ENCODE data around the gene JMJD8. TPM values are rescaled to one million over a fixed set of nuclear protein-coding genes. Genes with fewer than 3 reads are reported as not detected.
"Not testable (repeated sequence)": the region's sequence is repeated elsewhere in the genome, so short reads cannot be mapped to it uniquely, and the experiment has no call there.

The JMJD8 gene
- total and polyA plus RNA-seq, 5 donors from 2014 or later: 22.7 to 36.2 (median 32.3) TPM

GRCh38 chr16:695355-696089 lies 11.4 kb upstream of the JMJD8 start:
- H3K4me1 ChIP-seq (ENCODE audit: control insufficient read depth, insufficient read depth, low read length, poor library complexity, severe bottlenecking): peaks cover 47% of the 10 kb centered on the region
- H3K27ac Mint-ChIP-seq: peak overlapping the region; percentile 62 to 96 (median 87)
- H3K4me3 ChIP-seq (ENCODE audit: low read depth, low read length): peak overlapping the region; percentile 26
- peaks cover 4% of the 10 kb centered on the region for H3K27me3 Mint-ChIP-seq
- H3K9me3 ChIP-seq (ENCODE audit: control insufficient read depth in 2 of 2, low read length in 2 of 2): no peaks in the 10 kb centered on the region
- peak overlapping the region; percentile 69 to 87 (median 86) for H3K4me3 Mint-ChIP-seq
- no peaks in the 10 kb centered on the region for H3K36me3 ChIP-seq (ENCODE audit: control insufficient read depth, insufficient read depth, low read length)
- H3K9me3 Mint-ChIP-seq: peaks cover 0 to 1% (median 0%) of the 10 kb centered on the region in 7 donors
- no peaks in the 10 kb centered on the region for H3K27me3 ChIP-seq (ENCODE audit: control insufficient read depth, insufficient read depth, low read length)
- DNase-seq (peak; percentile 60 to 77 (median 76)), ATAC-seq (ENCODE audit: low read depth in 2 of 2) (peak; percentile 79 to 81)
- H3K4me1 Mint-ChIP-seq: peaks cover 0 to 38% (median 4%) of the 10 kb centered on the region in 4 donors
- peak overlapping the region; percentile 23 for H3K27ac ChIP-seq (ENCODE audit: insufficient read depth, low read length, poor library complexity, severe bottlenecking)
- H3K36me3 Mint-ChIP-seq: no peaks in the 10 kb centered on the region

GRCh38 chr16:694863-695354 lies 10.8 kb upstream of the JMJD8 start:
- ATAC-seq (ENCODE audit: low read depth in 2 of 2) (no peak), DNase-seq (no peak)
- Mint-ChIP-seq H3K4me3 (peak overlapping the region in 3 of 4 donors; percentile 55 to 84 (median 61)), H3K9me3 (peaks cover 0 to 1% (median 0%) of the 10 kb centered on the region in 7 donors), H3K27me3 (peaks cover 4% of the 10 kb centered on the region), H3K4me1 (peaks cover 2 to 40% (median 7%) of the 10 kb centered on the region in 4 donors), H3K27ac (no peak overlapping the region), H3K36me3 (no peaks in the 10 kb centered on the region)
- peak overlapping the region; percentile 33 for H3K27ac ChIP-seq (ENCODE audit: insufficient read depth, low read length, poor library complexity, severe bottlenecking)
- no peaks in the 10 kb centered on the region for H3K9me3 ChIP-seq (ENCODE audit: control insufficient read depth in 2 of 2, low read length in 2 of 2)
- H3K36me3 ChIP-seq (ENCODE audit: control insufficient read depth, insufficient read depth, low read length): no peaks in the 10 kb centered on the region
- no peaks in the 10 kb centered on the region for H3K27me3 ChIP-seq (ENCODE audit: control insufficient read depth, insufficient read depth, low read length)
- H3K4me1 ChIP-seq (ENCODE audit: control insufficient read depth, insufficient read depth, low read length, poor library complexity, severe bottlenecking): peaks cover 45% of the 10 kb centered on the region
- no peak overlapping the region for H3K4me3 ChIP-seq (ENCODE audit: low read depth, low read length)

GRCh38 chr16:694187-694862 lies 10.2 kb upstream of the JMJD8 start:
- Mint-ChIP-seq H3K4me3 (peak overlapping the region; percentile 71 to 88 (median 82)), H3K27me3 (peaks cover under 1% of the 10 kb centered on the region), H3K9me3 (peaks cover 0 to 1% (median 0%) of the 10 kb centered on the region in 7 donors), H3K36me3 (no peaks in the 10 kb centered on the region), H3K27ac (no peak overlapping the region), H3K4me1 (peaks cover 2 to 43% (median 9%) of the 10 kb centered on the region in 4 donors)
- H3K4me1 ChIP-seq (ENCODE audit: control insufficient read depth, insufficient read depth, low read length, poor library complexity, severe bottlenecking): peaks cover 45% of the 10 kb centered on the region
- no peaks in the 10 kb centered on the region for H3K9me3 ChIP-seq (ENCODE audit: control insufficient read depth in 2 of 2, low read length in 2 of 2)
- no peak for DNase-seq
- H3K4me3 ChIP-seq (ENCODE audit: low read depth, low read length): no peak overlapping the region
- H3K27me3 ChIP-seq (ENCODE audit: control insufficient read depth, insufficient read depth, low read length): no peaks in the 10 kb centered on the region
- no peaks in the 10 kb centered on the region for H3K36me3 ChIP-seq (ENCODE audit: control insufficient read depth, insufficient read depth, low read length)
- ATAC-seq (ENCODE audit: low read depth in 2 of 2): no peak
- H3K27ac ChIP-seq (ENCODE audit: insufficient read depth, low read length, poor library complexity, severe bottlenecking): peak overlapping the region; percentile 33

GRCh38 chr16:693766-694165 lies 9.6 kb upstream of the JMJD8 start:
- Mint-ChIP-seq H3K27ac (no peak overlapping the region), H3K9me3 (peaks cover 0 to 1% (median 0%) of the 10 kb centered on the region in 7 donors), H3K4me3 (peak overlapping the region in 3 of 4 donors; percentile 15 to 67 (median 51)), H3K36me3 (no peaks in the 10 kb centered on the region), H3K4me1 (peaks cover 2 to 47% (median 9%) of the 10 kb centered on the region in 4 donors), H3K27me3 (no peaks in the 10 kb centered on the region)
- no peaks in the 10 kb centered on the region for H3K36me3 ChIP-seq (ENCODE audit: control insufficient read depth, insufficient read depth, low read length)
- no peak for ATAC-seq (ENCODE audit: low read depth in 2 of 2)
- peak in 1 of 3 donors; percentile 29 for DNase-seq
- no peak overlapping the region for H3K4me3 ChIP-seq (ENCODE audit: low read depth, low read length)
- H3K4me1 ChIP-seq (ENCODE audit: control insufficient read depth, insufficient read depth, low read length, poor library complexity, severe bottlenecking): peaks cover 44% of the 10 kb centered on the region
- H3K27ac ChIP-seq (ENCODE audit: insufficient read depth, low read length, poor library complexity, severe bottlenecking): no peak overlapping the region
- no peaks in the 10 kb centered on the region for H3K9me3 ChIP-seq (ENCODE audit: control insufficient read depth in 2 of 2, low read length in 2 of 2)
- H3K27me3 ChIP-seq (ENCODE audit: control insufficient read depth, insufficient read depth, low read length): no peaks in the 10 kb centered on the region

DNA sequence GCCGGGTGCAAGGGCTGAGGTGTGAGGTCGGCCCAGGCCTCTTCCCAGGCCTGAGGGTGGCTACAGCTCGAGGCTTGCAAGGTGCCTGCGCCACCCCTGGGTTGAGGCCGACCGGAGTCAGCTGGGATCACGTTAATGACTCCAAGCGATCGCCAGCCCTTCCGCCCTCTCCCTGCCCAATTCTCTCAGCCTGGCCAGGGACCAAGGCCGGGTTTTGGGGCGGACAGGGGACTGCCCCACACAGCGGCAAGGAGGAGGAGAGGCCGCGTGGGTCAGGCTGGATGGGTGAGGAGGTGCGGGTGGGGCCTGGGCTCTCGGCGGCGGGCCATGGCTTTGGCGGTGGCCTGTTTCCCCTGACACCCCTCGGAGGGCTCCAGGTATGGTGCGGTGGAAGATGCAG lies 9.2 kb upstream of the JMJD8 start:
- H3K36me3 ChIP-seq (ENCODE audit: control insufficient read depth, insufficient read depth, low read length): no peaks in the 10 kb centered on the region
- Mint-ChIP-seq H3K9me3 (peaks cover 0 to 1% (median 0%) of the 10 kb centered on the region in 7 donors), H3K27me3 (no peaks in the 10 kb centered on the region), H3K4me1 (peaks cover 2 to 48% (median 9%) of the 10 kb centered on the region in 4 donors), H3K27ac (no peak overlapping the region), H3K4me3 (peak overlapping the region in 3 of 4 donors; percentile 15 to 67 (median 61)), H3K36me3 (no peaks in the 10 kb centered on the region)
- no peak overlapping the region for H3K4me3 ChIP-seq (ENCODE audit: low read depth, low read length)
- no peaks in the 10 kb centered on the region for H3K9me3 ChIP-seq (ENCODE audit: control insufficient read depth in 2 of 2, low read length in 2 of 2)
- H3K4me1 ChIP-seq (ENCODE audit: control insufficient read depth, insufficient read depth, low read length, poor library complexity, severe bottlenecking): peaks cover 43% of the 10 kb centered on the region
- DNase-seq: no peak
- no peaks in the 10 kb centered on the region for H3K27me3 ChIP-seq (ENCODE audit: control insufficient read depth, insufficient read depth, low read length)
- H3K27ac ChIP-seq (ENCODE audit: insufficient read depth, low read length, poor library complexity, severe bottlenecking): no peak overlapping the region
- ATAC-seq (ENCODE audit: low read depth in 2 of 2): no peak

DNA sequence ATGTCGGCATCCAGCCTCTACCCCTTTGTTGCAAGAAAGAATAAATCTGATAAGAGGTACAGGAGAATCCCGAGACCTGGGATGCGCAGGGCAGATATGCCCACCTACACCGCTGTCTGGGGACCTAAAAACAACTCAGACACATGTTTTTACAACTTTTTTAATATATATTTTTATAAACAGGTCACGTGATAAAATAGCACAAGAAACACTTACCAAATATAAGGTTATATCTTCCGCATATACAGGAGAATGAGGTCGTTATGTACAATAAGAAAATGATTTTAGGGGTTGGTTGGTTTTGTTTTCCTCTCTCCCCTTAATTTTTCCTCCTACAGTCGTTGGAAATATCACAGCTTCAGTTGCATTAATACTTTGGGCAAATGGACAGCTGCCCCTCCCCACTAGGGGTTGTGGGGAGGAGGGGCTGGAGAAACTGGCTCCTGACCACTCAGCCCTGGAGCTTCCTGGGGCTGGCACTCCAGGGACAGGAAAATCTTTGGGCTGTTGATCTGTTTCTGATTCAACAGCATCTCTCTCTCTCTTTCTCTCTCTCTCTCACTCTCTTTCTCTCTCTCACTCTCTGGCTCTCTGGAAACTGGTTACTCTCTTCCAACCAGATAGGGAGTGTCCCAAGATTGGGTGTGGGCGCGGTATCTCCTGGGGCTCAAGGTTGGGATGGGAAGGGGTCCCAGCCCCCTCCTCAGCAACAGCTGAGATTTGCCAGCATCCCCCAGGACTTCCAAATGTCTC lies 8.4 kb upstream of the JMJD8 start:
- H3K27ac Mint-ChIP-seq: peak overlapping the region in 2 of 3 donors; percentile 80 to 95
- no peaks in the 10 kb centered on the region for H3K27me3 Mint-ChIP-seq

GRCh38 chr16:691242-691641 lies 7.1 kb upstream of the JMJD8 start:
- H3K27me3 ChIP-seq (ENCODE audit: control insufficient read depth, insufficient read depth, low read length); H3K36me3 ChIP-seq (ENCODE audit: control insufficient read depth, insufficient read depth, low read length); DNase-seq; H3K9me3 Mint-ChIP-seq; H3K27ac ChIP-seq (ENCODE audit: insufficient read depth, low read length, poor library complexity, severe bottlenecking); H3K27me3 Mint-ChIP-seq; ATAC-seq (ENCODE audit: low read depth in 2 of 2); H3K36me3 Mint-ChIP-seq; H3K9me3 ChIP-seq (ENCODE audit: control insufficient read depth in 2 of 2, low read length in 2 of 2); H3K4me3 ChIP-seq (ENCODE audit: low read depth, low read length): not testable (repeated sequence)
- Mint-ChIP-seq H3K27ac (peak overlapping the region in 1 of 3 donors; percentile 31), H3K4me1 (peaks cover 2 to 40% (median 9%) of the 10 kb centered on the region in 4 donors), H3K4me3 (peak overlapping the region; percentile 71 to 98 (median 95))
- H3K4me1 ChIP-seq (ENCODE audit: control insufficient read depth, insufficient read depth, low read length, poor library complexity, severe bottlenecking): peaks cover 37% of the 10 kb centered on the region

More for the DNA sequence above, 8.4 kb upstream of the JMJD8 start:
- Histone ChIP-seq H3K4me1 (ENCODE audit: control insufficient read depth, insufficient read depth, low read length, poor library complexity, severe bottlenecking) (peaks cover 43% of the 10 kb centered on the region), H3K27me3 (ENCODE audit: control insufficient read depth, insufficient read depth, low read length) (no peaks in the 10 kb centered on the region), H3K4me3 (ENCODE audit: low read depth, low read length) (no peak overlapping the region), H3K9me3 (ENCODE audit: control insufficient read depth in 2 of 2, low read length in 2 of 2) (no peaks in the 10 kb centered on the region), H3K36me3 (ENCODE audit: control insufficient read depth, insufficient read depth, low read length) (peaks cover under 1% of the 10 kb centered on the region), H3K27ac (ENCODE audit: insufficient read depth, low read length, poor library complexity, severe bottlenecking) (no peak overlapping the region)
- peaks cover 0 to 1% (median 0%) of the 10 kb centered on the region in 7 donors for H3K9me3 Mint-ChIP-seq
- H3K4me3 Mint-ChIP-seq: peak overlapping the region; percentile 24 to 98 (median 60)
- H3K36me3 Mint-ChIP-seq: no peaks in the 10 kb centered on the region
- no peak for DNase-seq
- no peak for ATAC-seq (ENCODE audit: low read depth in 2 of 2)
- peaks cover 2 to 47% (median 9%) of the 10 kb centered on the region in 4 donors for H3K4me1 Mint-ChIP-seq
